ENCODE measurements around the gene MACIR. TPM values are rescaled to one million over a fixed set of nuclear protein-coding genes. Genes with fewer than 3 reads are reported as not detected.

MACIR gene
- total RNA-seq, 1 experiment from 2014 or later = 23.4 TPM

- peaks cover 37% of the 10 kb centered on the region for H3K4me1 ChIP-seq (ENCODE audit: insufficient read depth, low read length, poor library complexity, severe bottlenecking)
- no peaks in the 10 kb centered on the region for H3K9me3 ChIP-seq (ENCODE audit: low read depth, low read length, poor library complexity, severe bottlenecking)
- no peak overlapping the region for H3K27ac ChIP-seq (ENCODE audit: low read depth, low read length, poor library complexity, severe bottlenecking)
- intact Hi-C loops (cut with micrococcal nuclease; ENCODE audit: unreplicated experiment) = no loop called here
- no peak overlapping the region for H3K4me3 ChIP-seq (ENCODE audit: low read depth, low read length, poor library complexity, severe bottlenecking)
- no peaks in the 10 kb centered on the region for H3K36me3 ChIP-seq (ENCODE audit: insufficient read depth, low read length, poor library complexity, severe bottlenecking)
- ChIA-PET CTCF (no interaction called here), POLR2A (ENCODE audit: low non-redundant PET) (no interaction called here)
- no peaks in the 10 kb centered on the region for H3K27me3 ChIP-seq (replicated peaks; ENCODE audit: insufficient read depth, low read depth, low read length, poor library complexity)
- no peak for DNase-seq (ENCODE audit: low spot score)
- TF ChIP-seq EZH2 (IDR thresholded peaks at IDR 0.05; ENCODE audit: borderline replicate concordance, low read depth, low read length, poor library complexity, severe bottlenecking) (no peak), CTCF (conservative IDR thresholded peaks at IDR 0.05; ENCODE audit: low read depth, low read length) (no peak)
- no TSS peak for BruUV-seq (replicated peaks)
These were observed 4.5 kb downstream of the MACIR start for GRCh38 chr5:103263054-103263453.

- H3K27ac ChIP-seq (ENCODE audit: low read depth, low read length, poor library complexity, severe bottlenecking) = no peak overlapping the region
- intact Hi-C loops (cut with micrococcal nuclease; ENCODE audit: unreplicated experiment) = no loop called here
- no peaks in the 10 kb centered on the region for H3K36me3 ChIP-seq (ENCODE audit: insufficient read depth, low read length, poor library complexity, severe bottlenecking)
- ChIA-PET CTCF (no interaction called here), POLR2A (ENCODE audit: low non-redundant PET) (no interaction called here)
- TF ChIP-seq CTCF (conservative IDR thresholded peaks at IDR 0.05; ENCODE audit: low read depth, low read length) = no peak
- no peak for TF ChIP-seq EZH2 (IDR thresholded peaks at IDR 0.05; ENCODE audit: borderline replicate concordance, low read depth, low read length, poor library complexity, severe bottlenecking)
- no peaks in the 10 kb centered on the region for H3K9me3 ChIP-seq (ENCODE audit: low read depth, low read length, poor library complexity, severe bottlenecking)
- peaks cover 37% of the 10 kb centered on the region for H3K4me1 ChIP-seq (ENCODE audit: insufficient read depth, low read length, poor library complexity, severe bottlenecking)
- no peak overlapping the region for H3K4me3 ChIP-seq (ENCODE audit: low read depth, low read length, poor library complexity, severe bottlenecking)
- DNase-seq (ENCODE audit: low spot score) = no peak
- H3K27me3 ChIP-seq (replicated peaks; ENCODE audit: insufficient read depth, low read depth, low read length, poor library complexity) = no peaks in the 10 kb centered on the region
- BruUV-seq (replicated peaks) = no TSS peak
These were observed 5.9 kb downstream of the MACIR start for GRCh38 chr5:103264508-103264907.

GRCh38 chr5:103270581-103270980 lies 12.0 kb downstream of the MACIR start:
- Histone ChIP-seq H3K4me3 (ENCODE audit: low read depth, low read length, poor library complexity, severe bottlenecking) (no peak overlapping the region), H3K36me3 (ENCODE audit: insufficient read depth, low read length, poor library complexity, severe bottlenecking) (peaks cover 2% of the 10 kb centered on the region), H3K4me1 (ENCODE audit: insufficient read depth, low read length, poor library complexity, severe bottlenecking) (peaks cover 16% of the 10 kb centered on the region), H3K27me3 (replicated peaks; ENCODE audit: insufficient read depth, low read depth, low read length, poor library complexity) (no peaks in the 10 kb centered on the region), H3K27ac (ENCODE audit: low read depth, low read length, poor library complexity, severe bottlenecking) (no peak overlapping the region), H3K9me3 (ENCODE audit: low read depth, low read length, poor library complexity, severe bottlenecking) (no peaks in the 10 kb centered on the region)
- ChIA-PET POLR2A (ENCODE audit: low non-redundant PET) (no interaction called here), CTCF (no interaction called here)
- intact Hi-C loops (cut with micrococcal nuclease; ENCODE audit: unreplicated experiment) = no loop called here
- no TSS peak for BruUV-seq (replicated peaks)
- no peak for DNase-seq (ENCODE audit: low spot score)
- TF ChIP-seq EZH2 (IDR thresholded peaks at IDR 0.05; ENCODE audit: borderline replicate concordance, low read depth, low read length, poor library complexity, severe bottlenecking) = no peak
- no peak for TF ChIP-seq CTCF (conservative IDR thresholded peaks at IDR 0.05; ENCODE audit: low read depth, low read length)

Data from A673 (cell line).